IMR-90 (cell line): ENCODE data around the gene GOLT1A. TPM values are rescaled to one million over a fixed set of nuclear protein-coding genes. Genes with fewer than 3 reads are reported as not detected.

Source experiments
- ATAC-seq: fragments of 200-7000 bp; cut with Tn5 transposase; 2 replicates; pipeline ENCODE4 v1.9.1; 2020; ENCODE audit warnings: low read depth, mild to moderate bottlenecking, moderate library complexity
- BruUV-seq: library from RNA; stranded (reverse); fragments of 400-500 nt; replicated peaks from 2 replicates; lab custom pipeline; 2021; lab: Mats Ljungman, UMichigan
- CTCF ChIA-PET: fragments of 300-600 bp; formaldehyde crosslinking; extraction: SDS; loops from one replicate; lab custom pipeline; 2021; ENCODE audit warnings: antibody characterized with exemption; lab: Yijun Ruan, JAX
- POLR2A ChIA-PET: fragments of 300-600 bp; sonication (Branson Sonifier 250); formaldehyde crosslinking; loops from one replicate; lab custom pipeline; 2022; ENCODE audit warnings: antibody characterized with exemption; ENCODE audit not compliant: unreplicated experiment; lab: Charles Lee
- DNase-seq: peaks from one replicate; pipeline ENCODE4 v3.0.0; 2013
- H2AFZ ChIP-seq: replicated peaks from 2 replicates; pipeline ENCODE3; 2013; ENCODE audit warnings: low read length, mild to moderate bottlenecking; ENCODE audit not compliant: poor library complexity
- H2AK5ac ChIP-seq: 2 replicates; pipeline ENCODE4 v1.6.1; 2013; ENCODE audit warnings: low read depth, low read length, inconsistent platforms
- H2AK9ac ChIP-seq: replicated peaks from 2 replicates; pipeline ENCODE3; 2013; ENCODE audit warnings: mild to moderate bottlenecking, low read depth, low read length, moderate library complexity; ENCODE audit not compliant: poor library complexity
- H2BK120ac ChIP-seq: 2 replicates; pipeline ENCODE4 v1.6.1; 2013; ENCODE audit warnings: low read depth, low read length, inconsistent platforms
- H2BK15ac ChIP-seq: 3 replicates; pipeline ENCODE4 v1.6.1; 2013; ENCODE audit warnings: low read depth, low read length, inconsistent platforms
- H2BK20ac ChIP-seq: 2 replicates; pipeline ENCODE4 v1.6.1; 2013; ENCODE audit warnings: low read depth, mild to moderate bottlenecking, inconsistent platforms, low read length, moderate library complexity
- H2BK5ac ChIP-seq: 2 replicates; pipeline ENCODE4 v1.6.1; 2013; ENCODE audit warnings: mild to moderate bottlenecking, low read depth, low read length, inconsistent platforms; ENCODE audit not compliant: poor library complexity, severe bottlenecking
- H3K14ac ChIP-seq: replicated peaks from 2 replicates; pipeline ENCODE4 v1.6.1; 2013; ENCODE audit warnings: low read depth, low read length, inconsistent platforms
- H3K18ac ChIP-seq: 2 replicates; pipeline ENCODE4 v1.6.1; 2013; ENCODE audit warnings: low read depth, low read length, control low read depth
- H3K23ac ChIP-seq: 2 replicates; pipeline ENCODE4 v1.6.1; 2013; ENCODE audit warnings: low read depth, low read length, inconsistent platforms
- H3K27ac ChIP-seq: 2 replicates; pipeline ENCODE4 v1.5.1; 2013; ENCODE audit warnings: mild to moderate bottlenecking, control low read depth, low read length; ENCODE audit not compliant: insufficient read depth
- H3K27me3 ChIP-seq: 2 replicates; pipeline ENCODE4 v1.6.1; 2013; ENCODE audit warnings: low read length; ENCODE audit not compliant: control insufficient read depth, insufficient read depth
- H3K36me3 ChIP-seq: 2 replicates; pipeline ENCODE4 v1.6.1; 2013; ENCODE audit warnings: low read length, mixed read lengths; ENCODE audit not compliant: control insufficient read depth, insufficient read depth
- H3K4ac ChIP-seq: 2 replicates; pipeline ENCODE4 v1.6.1; 2013; ENCODE audit warnings: low read depth, low read length, inconsistent platforms
- H3K4me1 ChIP-seq: 2 replicates; pipeline ENCODE4 v1.6.1; 2013; ENCODE audit warnings: low read length, mixed read lengths; ENCODE audit not compliant: control insufficient read depth, insufficient read depth
- H3K4me2 ChIP-seq: 2 replicates; pipeline ENCODE4 v1.6.1; 2013; ENCODE audit warnings: low read depth, mild to moderate bottlenecking, control low read depth, low read length, moderate library complexity
- H3K4me3 ChIP-seq: 2 replicates; pipeline ENCODE4 v1.5.1; 2013; ENCODE audit warnings: low read depth, mild to moderate bottlenecking, control low read depth, low read length, moderate library complexity; ENCODE audit not compliant: insufficient read depth
- H3K56ac ChIP-seq: 2 replicates; pipeline ENCODE4 v1.6.1; 2013; ENCODE audit warnings: low read length, inconsistent platforms; ENCODE audit not compliant: insufficient read depth; ENCODE audit errors: extremely low read depth
- H3K79me1 ChIP-seq, 2 experiments: 2 replicates each; pipeline ENCODE4 v1.6.1; 2013; ENCODE audit warnings: low read length in 2 of 2, inconsistent platforms in 1 of 2, low read depth in 1 of 2
- H3K9ac ChIP-seq: 2 replicates; pipeline ENCODE4 v1.6.1; 2013; ENCODE audit warnings: low read depth, low read length, control low read depth
- H3K9me1 ChIP-seq: 2 replicates; pipeline ENCODE4 v1.6.1; 2013; ENCODE audit warnings: low read length, inconsistent platforms; ENCODE audit not compliant: insufficient read depth
- H3K9me3 ChIP-seq: 2 replicates; pipeline ENCODE4 v1.6.1; 2013; ENCODE audit warnings: low read length; ENCODE audit not compliant: control insufficient read depth, insufficient read depth
- H4K20me1 ChIP-seq: 2 replicates; pipeline ENCODE4 v1.6.1; 2013; ENCODE audit warnings: low read length, inconsistent platforms; ENCODE audit not compliant: insufficient read depth
- H4K5ac ChIP-seq: 2 replicates; pipeline ENCODE4 v1.6.1; 2013; ENCODE audit warnings: mild to moderate bottlenecking, low read depth, low read length, control low read depth
- H4K8ac ChIP-seq, 2 experiments: 2 replicates each; pipeline ENCODE4 v1.6.1; 2013; ENCODE audit warnings: low read depth in 2 of 2, low read length in 2 of 2, control low read depth in 1 of 2, inconsistent platforms in 1 of 2
- H4K91ac ChIP-seq: 2 replicates; pipeline ENCODE4 v1.6.1; 2013; ENCODE audit warnings: low read depth, low read length, inconsistent platforms; ENCODE audit not compliant: insufficient read depth
- BHLHE40 ChIP-seq: fragments of 150-350 bp; IDR thresholded peaks from 2 replicates; pipeline ENCODE4 v1.6.1; 2016; ENCODE audit warnings: mild to moderate bottlenecking, low read depth, low read length
- CEBPB ChIP-seq: IDR thresholded peaks from 2 replicates; pipeline ENCODE4 v1.6.1; 2012; ENCODE audit warnings: low read depth, low read length, improper control_type of control experiment
- CHD1 ChIP-seq: IDR thresholded peaks from 2 replicates; pipeline ENCODE4 v1.6.1; 2012; ENCODE audit warnings: low read depth, low read length, improper control_type of control experiment
- CTCF ChIP-seq: conservative IDR thresholded peaks from 2 replicates; pipeline ENCODE4 v1.5.1; 2012; ENCODE audit warnings: mild to moderate bottlenecking, low read depth, low read length, improper control_type of control experiment
- FOS ChIP-seq: fragments of 150-350 bp; IDR thresholded peaks from 2 replicates; pipeline ENCODE4 v1.6.1; 2016; ENCODE audit warnings: low read depth, low read length
- MAFK ChIP-seq: IDR thresholded peaks from 2 replicates; pipeline ENCODE4 v1.6.1; 2012; ENCODE audit warnings: low read depth, low read length, improper control_type of control experiment
- MAZ ChIP-seq: IDR thresholded peaks from 2 replicates; pipeline ENCODE4 v1.6.1; 2012; ENCODE audit warnings: low read depth, mild to moderate bottlenecking, low read length, improper control_type of control experiment, moderate library complexity, borderline replicate concordance
- MXI1 ChIP-seq: IDR thresholded peaks from 2 replicates; pipeline ENCODE4 v1.6.1; 2012; ENCODE audit warnings: low read depth, mild to moderate bottlenecking, low read length, moderate library complexity, borderline replicate concordance
- NFE2L2 ChIP-seq: fragments of 150-350 bp; IDR thresholded peaks from 2 replicates; pipeline ENCODE4 v1.6.1; 2016; ENCODE audit warnings: low read depth, mild to moderate bottlenecking, low read length
- POLR2A ChIP-seq: IDR thresholded peaks from 2 replicates; pipeline ENCODE4 v1.6.1; 2012; ENCODE audit warnings: mild to moderate bottlenecking, low read depth, low read length
- RAD21 ChIP-seq: IDR thresholded peaks from 2 replicates; pipeline ENCODE4 v1.6.1; 2012; ENCODE audit warnings: low read length, improper control_type of control experiment
- RCOR1 ChIP-seq: IDR thresholded peaks from 2 replicates; pipeline ENCODE4 v1.6.1; 2012; ENCODE audit warnings: mild to moderate bottlenecking, low read length, improper control_type of control experiment; ENCODE audit not compliant: insufficient replicate concordance
- RFX5 ChIP-seq: IDR thresholded peaks from 2 replicates; pipeline ENCODE4 v1.8.0; 2012; ENCODE audit warnings: low read depth, mild to moderate bottlenecking, low read length, moderate library complexity
- SMC3 ChIP-seq: fragments of 150-350 bp; IDR thresholded peaks from 2 replicates; pipeline ENCODE4 v1.6.1; 2016; ENCODE audit warnings: low read depth, mild to moderate bottlenecking, antibody characterized with exemption, low read length, moderate library complexity
- USF2 ChIP-seq: fragments of 150-350 bp; IDR thresholded peaks from 2 replicates; pipeline ENCODE4 v1.6.1; 2017; ENCODE audit warnings: mild to moderate bottlenecking, antibody characterized with exemption, low read length, low read depth
- WGBS, 2 experiments: methylation state at CpG; one replicate each; pipeline versions ENCODE4 v1.1.5 to v1.1.7; 2013; ENCODE audit warnings: missing lambda C conversion rate in 2 of 2; ENCODE audit not compliant: insufficient read length in 1 of 2; ENCODE audit errors: extremely low coverage in 2 of 2; 5-methylcytosine and 5-hydroxymethylcytosine counted together
- dilution Hi-C: fragments of 300-500 bp; cut with HindIII; formaldehyde crosslinking; loops from one replicate; pipeline ENCODE4 v1.14.3; 2018; ENCODE audit warnings: low sequenced_read_pairs; ENCODE audit not compliant: unreplicated experiment
- in situ Hi-C: fragments of 300-500 bp; cut with MboI; formaldehyde crosslinking; loops from 3 replicates; pipeline ENCODE4 v1.14.3; 2019; ENCODE audit warnings: low sequenced_read_pairs, inconsistent platforms, mixed read lengths
- intact Hi-C: fragments of 100-400 bp; cut with micrococcal nuclease; formaldehyde crosslinking; loops from 2 replicates; pipeline ENCODE4 v1.10.0; 2022
- polyA plus RNA-seq, 3 experiments: library from polyadenylated mRNA; depleted of rRNA; stranded (reverse); fragments of >200 nt; gene quantifications; 2 replicates each; pipeline ENCODE4 v1.2.3, GENCODE V29; 2012; ENCODE audit warnings: low replicate concordance in 1 of 3
- total RNA-seq: library from RNA; depleted of rRNA; stranded (reverse); fragments of >200 nt; gene quantifications from 2 replicates; pipeline ENCODE4 v1.2.3, GENCODE V29; 2012
- TF ChIP-seq, protein P1 (sequence below): fragments of 150-350 bp; IDR thresholded peaks from 2 replicates; pipeline ENCODE4 v1.6.1; 2016; ENCODE audit warnings: low read depth, mild to moderate bottlenecking, low read length, moderate library complexity, borderline replicate concordance

The GOLT1A gene
- total and polyA plus RNA-seq, 2 of the 4 experiments (the other 2 are of a cell fraction), result 0.32 TPM; not detected in 1

DNA sequence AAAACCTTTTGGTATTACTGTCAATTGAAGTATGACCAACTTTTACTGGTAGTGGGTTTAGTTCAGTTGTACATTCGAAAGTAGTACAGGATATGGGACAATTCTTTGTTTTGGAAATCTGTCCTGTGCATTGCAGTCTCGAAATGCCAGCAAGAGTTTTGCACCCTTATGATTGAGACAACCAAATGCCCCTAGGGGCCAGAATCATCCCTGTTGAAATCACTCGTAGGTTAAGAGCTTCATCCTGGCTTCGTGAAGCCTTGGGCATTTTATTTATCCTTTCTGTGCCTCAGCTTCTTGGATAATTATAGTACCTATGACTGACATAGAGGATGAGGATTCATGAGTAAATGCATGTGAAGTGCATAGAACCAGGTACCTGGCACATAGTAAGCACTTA lies 2.4 kb upstream of the GOLT1A start:
- no peak overlapping the region for H3K56ac ChIP-seq
- H2BK15ac ChIP-seq, result no peak overlapping the region
- H3K27me3 ChIP-seq, result no peaks in the 10 kb centered on the region; the same call in 1 of the 2 replicates
- ATAC-seq (no peak), DNase-seq (no peak)
- no peak overlapping the region for H4K8ac ChIP-seq
- H3K4me3 ChIP-seq, result no peak overlapping the region
- TF ChIP-seq MXI1, result no peak
- TF ChIP-seq FOS, result no peak
- no peak for TF ChIP-seq CEBPB
- no peak for TF ChIP-seq RAD21
- no peak for TF ChIP-seq MAFK
- no peak for TF ChIP-seq RFX5
- TF ChIP-seq CTCF, result no peak
- no peak for TF ChIP-seq RCOR1
- TF ChIP-seq BHLHE40, result no peak
- TF ChIP-seq NFE2L2, result no peak
- no peak for TF ChIP-seq MAZ
- no peak for TF ChIP-seq POLR2A
- TF ChIP-seq, protein P1, sequence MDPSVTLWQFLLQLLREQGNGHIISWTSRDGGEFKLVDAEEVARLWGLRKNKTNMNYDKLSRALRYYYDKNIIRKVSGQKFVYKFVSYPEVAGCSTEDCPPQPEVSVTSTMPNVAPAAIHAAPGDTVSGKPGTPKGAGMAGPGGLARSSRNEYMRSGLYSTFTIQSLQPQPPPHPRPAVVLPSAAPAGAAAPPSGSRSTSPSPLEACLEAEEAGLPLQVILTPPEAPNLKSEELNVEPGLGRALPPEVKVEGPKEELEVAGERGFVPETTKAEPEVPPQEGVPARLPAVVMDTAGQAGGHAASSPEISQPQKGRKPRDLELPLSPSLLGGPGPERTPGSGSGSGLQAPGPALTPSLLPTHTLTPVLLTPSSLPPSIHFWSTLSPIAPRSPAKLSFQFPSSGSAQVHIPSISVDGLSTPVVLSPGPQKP, result no peak
- no peak for TF ChIP-seq USF2
- TF ChIP-seq CHD1, result no peak
- no peak for TF ChIP-seq SMC3
- no peak overlapping the region for H2BK20ac ChIP-seq
- dilution Hi-C loops (no loop called here), intact Hi-C loops (no loop called here), in situ Hi-C loops (no loop called here)
- no peaks in the 10 kb centered on the region for H4K20me1 ChIP-seq
- no peak overlapping the region for H3K4ac ChIP-seq
- H3K18ac ChIP-seq, result no peak overlapping the region
- H3K79me1 ChIP-seq, result no peaks in the 10 kb centered on the region
- H3K27ac ChIP-seq, result no peak overlapping the region
- no peak overlapping the region for H2AK5ac ChIP-seq
- no CpG with 5 or more reads among the region's 4 CpGs for WGBS, 2 experiments
- no TSS peak for BruUV-seq
- CTCF ChIA-PET, result interaction anchor here (1.0 to 3.4 kb wide), 7 partner anchors 9 to 182 kb away, joined by 3 to 17 read pairs (median 4); partner anchors contain the start of gene PLEKHA6
- H3K9me1 ChIP-seq, result no peaks in the 10 kb centered on the region; the same call in 1 of the 2 replicates
- no peak overlapping the region for H3K9ac ChIP-seq
- no peak overlapping the region for H3K14ac ChIP-seq
- H4K5ac ChIP-seq, result no peak overlapping the region
- H3K4me1 ChIP-seq, result peaks cover 3% of the 10 kb centered on the region; the same call in 1 of the 2 replicates
- no peak overlapping the region for H2BK5ac ChIP-seq
- no peak overlapping the region for H3K4me2 ChIP-seq
- H4K91ac ChIP-seq, result no peak overlapping the region
- no peak overlapping the region for H3K23ac ChIP-seq
- no peaks in the 10 kb centered on the region for H3K9me3 ChIP-seq
- POLR2A ChIA-PET, result no interaction called here
- H3K36me3 ChIP-seq, result peaks cover 5% of the 10 kb centered on the region; the same call in 1 of the 2 replicates
- H2AK9ac ChIP-seq, result no peak overlapping the region
- no peak overlapping the region for H2AFZ ChIP-seq
- no peak overlapping the region for H2BK120ac ChIP-seq
